NK-92 (cell line): ENCODE measurements around the gene DCAF4.
"Not testable (repeated sequence)": the region's sequence is repeated elsewhere in the genome, so short reads cannot be mapped to it uniquely, and the experiment has no call there.

Experiments
- DNase-seq: peaks from one replicate; lab custom pipeline; 2025; ENCODE audit not compliant: unreplicated experiment; lab: John Stamatoyannopoulos, UW

Gene DCAF4

GRCh38 chr14:72966038-72966437, 39.8 kb downstream of the DCAF4 start:
- DNase-seq, result no peak

- DNase-seq, result no peak
Observed at GRCh38 chr14:72968316-72968715, 42.1 kb downstream of the DCAF4 start.

GRCh38 chr14:72970058-72970630, 43.9 kb downstream of the DCAF4 start:
- DNase-seq, result no peak

GRCh38 chr14:72970824-72971434, 44.7 kb downstream of the DCAF4 start:
- DNase-seq, result no peak

GRCh38 chr14:72974661-72975060, 48.4 kb downstream of the DCAF4 start:
- DNase-seq, result no peak

GRCh38 chr14:72975770-72976169, 49.5 kb downstream of the DCAF4 start:
- no peak for DNase-seq

- DNase-seq, result no peak
Observed at GRCh38 chr14:72978856-72979255, 52.6 kb downstream of the DCAF4 start.

- DNase-seq, result no peak
Observed at GRCh38 chr14:72980863-72981262, 54.6 kb downstream of the DCAF4 start.

- DNase-seq, result no peak
Observed at GRCh38 chr14:72982146-72982708, 56.0 kb downstream of the DCAF4 start.

GRCh38 chr14:72986214-72986613, 60.0 kb downstream of the DCAF4 start:
- no peak for DNase-seq

- no peak for DNase-seq
Observed at GRCh38 chr14:72986857-72987256, 60.6 kb downstream of the DCAF4 start.

GRCh38 chr14:72990171-72990570, 63.9 kb downstream of the DCAF4 start:
- no peak for DNase-seq

- no peak for DNase-seq
Observed at GRCh38 chr14:72996916-72997315, 70.7 kb downstream of the DCAF4 start.

- DNase-seq, result no peak
Observed at GRCh38 chr14:72998252-72998903, 72.1 kb downstream of the DCAF4 start.

- DNase-seq, result no peak
Observed at GRCh38 chr14:72999316-72999715, 73.1 kb downstream of the DCAF4 start.

GRCh38 chr14:73000073-73000472, 73.8 kb downstream of the DCAF4 start:
- no peak for DNase-seq

- DNase-seq, result no peak
Observed at GRCh38 chr14:73003681-73004080, 77.4 kb downstream of the DCAF4 start.

GRCh38 chr14:73004641-73005040, 78.4 kb downstream of the DCAF4 start:
- DNase-seq, result not testable (repeated sequence)

GRCh38 chr14:73007835-73008234, 81.6 kb downstream of the DCAF4 start:
- DNase-seq, result no peak

- no peak for DNase-seq
Observed at GRCh38 chr14:73008501-73008900, 82.2 kb downstream of the DCAF4 start.
